ENCODE data around the gene MGAT1. TPM values are rescaled to one million over a fixed set of nuclear protein-coding genes. Genes with fewer than 3 reads are reported as not detected.

MGAT1 gene
- total RNA-seq, 2 donors from 2014 or later: 76.2 to 101 TPM

GRCh38 chr5:180804129-180804618 is 1.6 kb upstream of the MGAT1 start:
- WGBS, 2 experiments (ENCODE audit: insufficient coverage in 1 of 2, insufficient read length in 1 of 2): 94 to 97% methylated on average over 16 to 22 of the region's 22 CpGs
- no peaks in the 10 kb centered on the region for H3K27me3 ChIP-seq (ENCODE audit: control insufficient read depth, insufficient read depth, low read length, poor library complexity, severe bottlenecking)

GRCh38 chr5:180803181-180804128 is 849 bp upstream of the MGAT1 start:
- 62 to 85% methylated on average over 17 to 41 of the region's 41 CpGs for WGBS, 2 experiments (ENCODE audit: insufficient coverage in 1 of 2, insufficient read length in 1 of 2)
- Mint-ChIP-seq H3K36me3 (ENCODE audit: low read depth) (peaks cover 41% of the 10 kb centered on the region), H3K9me3 (no peaks in the 10 kb centered on the region), H3K27me3 (ENCODE audit: insufficient read depth) (no peaks in the 10 kb centered on the region), H3K4me3 (peak overlapping the region; percentile 67), H3K4me1 (peaks cover 60% of the 10 kb centered on the region), H3K27ac (peak overlapping the region; percentile 95)
- Histone ChIP-seq H3K4me1 (ENCODE audit: control insufficient read depth, insufficient read depth, low read length) (peaks cover 38% of the 10 kb centered on the region), H3K9ac (ENCODE audit: extremely low read depth, low read length, poor library complexity, severe bottlenecking) (peak overlapping the region; percentile 23), H3K27ac (ENCODE audit: low read depth, low read length) (peak overlapping the region; percentile 45), H3K27me3 (ENCODE audit: control insufficient read depth, insufficient read depth, low read length, poor library complexity, severe bottlenecking) (no peaks in the 10 kb centered on the region), H3K36me3 (ENCODE audit: control insufficient read depth, insufficient read depth, low read length) (peaks cover 10% of the 10 kb centered on the region), H3K4me3 (ENCODE audit: low read length) (peak overlapping the region; percentile 56), H3K9me3 (ENCODE audit: control insufficient read depth, low read length) (no peaks in the 10 kb centered on the region)
- peak; percentile 60 for TF ChIP-seq CTCF (conservative IDR thresholded peaks at IDR 0.05)
- peak; percentile 86 for DNase-seq

More at GRCh38 chr5:180804129-180804618, 1.6 kb upstream of the MGAT1 start:
- peaks cover 10% of the 10 kb centered on the region for H3K36me3 ChIP-seq (ENCODE audit: control insufficient read depth, insufficient read depth, low read length)
- Mint-ChIP-seq H3K4me1 (peaks cover 62% of the 10 kb centered on the region), H3K36me3 (ENCODE audit: low read depth) (peaks cover 38% of the 10 kb centered on the region), H3K9me3 (no peaks in the 10 kb centered on the region), H3K4me3 (peak overlapping the region; percentile 67), H3K27me3 (ENCODE audit: insufficient read depth) (no peaks in the 10 kb centered on the region), H3K27ac (peak overlapping the region; percentile 95)
- DNase-seq: no peak
- peak overlapping the region; percentile 23 for H3K9ac ChIP-seq (ENCODE audit: extremely low read depth, low read length, poor library complexity, severe bottlenecking)
- H3K9me3 ChIP-seq (ENCODE audit: control insufficient read depth, low read length): no peaks in the 10 kb centered on the region
- no peak overlapping the region for H3K27ac ChIP-seq (ENCODE audit: low read depth, low read length)
- H3K4me1 ChIP-seq (ENCODE audit: control insufficient read depth, insufficient read depth, low read length): peaks cover 38% of the 10 kb centered on the region
- H3K4me3 ChIP-seq (ENCODE audit: low read length): no peak overlapping the region
- no peak for TF ChIP-seq CTCF (conservative IDR thresholded peaks at IDR 0.05)

- peak overlapping the region; percentile 48 for H3K27ac Mint-ChIP-seq
- DNase-seq: no peak
- Histone ChIP-seq H3K9ac (ENCODE audit: extremely low read depth, low read length, poor library complexity, severe bottlenecking) (peak overlapping the region; percentile 83), H3K36me3 (ENCODE audit: control insufficient read depth, insufficient read depth, low read length) (peaks cover 10% of the 10 kb centered on the region), H3K27me3 (ENCODE audit: control insufficient read depth, insufficient read depth, low read length, poor library complexity, severe bottlenecking) (no peaks in the 10 kb centered on the region), H3K4me1 (ENCODE audit: control insufficient read depth, insufficient read depth, low read length) (peaks cover 25% of the 10 kb centered on the region), H3K9me3 (ENCODE audit: control insufficient read depth, low read length) (no peaks in the 10 kb centered on the region), H3K4me3 (ENCODE audit: low read length) (peak overlapping the region; percentile 89), H3K27ac (ENCODE audit: low read depth, low read length) (no peak overlapping the region)
- 37 to 67% methylated on average over 7 to 15 of the region's 15 CpGs for WGBS, 2 experiments (ENCODE audit: insufficient coverage in 1 of 2, insufficient read length in 1 of 2)
- H3K36me3 Mint-ChIP-seq (ENCODE audit: low read depth): peaks cover 41% of the 10 kb centered on the region
- TF ChIP-seq CTCF (conservative IDR thresholded peaks at IDR 0.05): no peak
- H3K9me3 Mint-ChIP-seq: no peaks in the 10 kb centered on the region
- no peaks in the 10 kb centered on the region for H3K27me3 Mint-ChIP-seq (ENCODE audit: insufficient read depth)
- peaks cover 43% of the 10 kb centered on the region for H3K4me1 Mint-ChIP-seq
- H3K4me3 Mint-ChIP-seq: peak overlapping the region; percentile 67
Observed at GRCh38 chr5:180801596-180802324, 846 bp downstream of the MGAT1 start.
